Measurements from ENCODE around the gene RNASEH2A. TPM values are rescaled to one million over a fixed set of nuclear protein-coding genes. Genes with fewer than 3 reads are reported as not detected.
A peak's percentile ranks its signal among the peaks of the same experiment; 100 is the strongest.

Gene RNASEH2A
- total and polyA plus RNA-seq, 2 experiments from 2014 or later, result 16.9 to 32.3 TPM

- in situ Hi-C loops (cut with MboI), result no loop called here
- H4K20me1 ChIP-seq (ENCODE audit: insufficient read depth), result no peaks in the 10 kb centered on the region
- no peaks in the 10 kb centered on the region for H3K36me3 ChIP-seq (ENCODE audit: low read depth)
- no peak overlapping the region for H3K4me2 ChIP-seq (ENCODE audit: unreplicated experiment)
- TF ChIP-seq EZH2phosphoT487 (IDR thresholded peaks at IDR 0.05; ENCODE audit: insufficient read depth, low read depth) (no peak), EZH2 (IDR thresholded peaks at IDR 0.05; ENCODE audit: insufficient read depth, poor library complexity, severe bottlenecking) (no peak)
- H3K27ac ChIP-seq, result no peak overlapping the region
- 97 to 99% methylated on average over 16 of the region's 16 CpGs for WGBS, 2 experiments (ENCODE audit: low coverage in 1 of 2, low lambda C conversion rate in 2 of 2, missing lambda C conversion rate in 2 of 2)
- H3K4me1 ChIP-seq (ENCODE audit: insufficient read depth), result no peaks in the 10 kb centered on the region
- no peaks in the 10 kb centered on the region for H3F3A ChIP-seq (ENCODE audit: insufficient read depth)
- no peaks in the 10 kb centered on the region for H3K9me3 ChIP-seq (ENCODE audit: low read depth)
- no peaks in the 10 kb centered on the region for H3K79me2 ChIP-seq (ENCODE audit: insufficient read depth)
- H3K4me3 ChIP-seq, result no peak overlapping the region
- H3K9ac ChIP-seq, result no peak overlapping the region
- no peaks in the 10 kb centered on the region for H3K9me2 ChIP-seq (ENCODE audit: insufficient read depth)
- DNase-seq, result no peak
- H3K27me3 ChIP-seq (replicated peaks; ENCODE audit: insufficient read depth), result no peaks in the 10 kb centered on the region
- H2AFZ ChIP-seq, result no peak overlapping the region
Observed at GRCh38 chr19:12764698-12765097, 41.7 kb upstream of the RNASEH2A start.

DNA sequence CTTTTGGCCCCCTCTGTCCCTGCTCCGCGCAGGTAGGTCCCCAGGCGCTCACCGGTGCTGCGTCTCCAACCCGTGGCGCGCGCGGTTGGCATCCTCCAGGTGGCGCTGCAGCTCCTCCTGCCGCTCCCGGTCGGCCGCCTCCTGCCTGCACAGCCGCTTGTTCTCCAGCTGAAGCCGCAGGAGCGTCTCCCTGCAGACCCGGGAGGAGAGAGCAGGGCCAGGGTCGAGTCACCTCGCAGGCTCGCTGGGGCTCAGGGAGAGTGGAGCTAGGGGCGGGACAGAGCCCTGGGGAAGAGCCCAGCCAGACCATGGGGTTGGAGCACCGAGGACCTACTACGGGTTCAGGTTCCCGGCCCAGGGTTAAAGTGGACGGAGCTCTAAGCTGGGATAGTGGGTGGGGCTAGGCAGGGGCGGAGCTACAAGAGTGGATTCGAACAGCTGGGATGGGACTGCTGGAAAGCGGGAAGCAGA, 40.3 kb upstream of the RNASEH2A start:
- Histone ChIP-seq H2AFZ (peak overlapping the region; percentile 77; the same call in 1 of the 2 replicates), H3K4me1 (ENCODE audit: insufficient read depth) (no peaks in the 10 kb centered on the region), H3K9me3 (ENCODE audit: low read depth) (no peaks in the 10 kb centered on the region), H3K4me2 (ENCODE audit: unreplicated experiment) (peak overlapping the region; percentile 96), H3K9me2 (ENCODE audit: insufficient read depth) (no peaks in the 10 kb centered on the region), H3K36me3 (ENCODE audit: low read depth) (no peaks in the 10 kb centered on the region), H3K27ac (no peak overlapping the region), H3K4me3 (peak overlapping the region; percentile 75), H3K27me3 (replicated peaks; ENCODE audit: insufficient read depth) (no peaks in the 10 kb centered on the region), H3K9ac (0 out of 2 replicates have a peak overlapping the region, but pooled peaks have one; percentile 30), H4K20me1 (ENCODE audit: insufficient read depth) (no peaks in the 10 kb centered on the region), H3F3A (ENCODE audit: insufficient read depth) (no peaks in the 10 kb centered on the region), H3K79me2 (ENCODE audit: insufficient read depth) (no peaks in the 10 kb centered on the region)
- TF ChIP-seq EZH2 (IDR thresholded peaks at IDR 0.05; ENCODE audit: insufficient read depth, poor library complexity, severe bottlenecking) (no peak), EZH2phosphoT487 (IDR thresholded peaks at IDR 0.05; ENCODE audit: insufficient read depth, low read depth) (no peak)
- in situ Hi-C loops (cut with MboI), result no loop called here
- WGBS, 2 experiments (ENCODE audit: low coverage in 1 of 2, low lambda C conversion rate in 2 of 2, missing lambda C conversion rate in 2 of 2), result 38 to 49% methylated on average over 30 of the region's 30 CpGs
- peak; percentile 83 for DNase-seq

DNA sequence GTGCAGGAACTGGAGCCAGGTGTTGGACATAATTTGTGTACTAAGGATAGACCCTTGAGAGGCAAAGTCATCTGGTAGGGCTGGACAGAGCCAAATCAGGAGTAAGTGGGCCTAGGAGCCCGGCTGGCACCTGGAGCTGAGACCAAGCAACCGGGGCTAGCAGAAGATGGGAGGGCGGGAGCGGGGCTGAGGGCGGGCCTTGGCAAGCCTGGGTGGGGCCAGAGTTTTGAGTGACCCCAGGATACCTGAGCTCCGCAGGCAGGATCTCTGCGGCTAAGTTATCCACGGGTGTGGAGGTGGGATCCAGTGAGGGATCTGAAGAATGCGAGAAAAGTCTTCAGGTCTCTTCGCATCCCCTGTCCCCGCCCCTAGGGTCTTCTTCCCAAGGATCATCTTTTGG, 39.2 kb upstream of the RNASEH2A start:
- Histone ChIP-seq H3K9me2 (ENCODE audit: insufficient read depth) (no peaks in the 10 kb centered on the region), H3K36me3 (ENCODE audit: low read depth) (no peaks in the 10 kb centered on the region), H4K20me1 (ENCODE audit: insufficient read depth) (no peaks in the 10 kb centered on the region), H3K4me2 (ENCODE audit: unreplicated experiment) (no peak overlapping the region), H3K9ac (no peak overlapping the region), H3K9me3 (ENCODE audit: low read depth) (no peaks in the 10 kb centered on the region), H3K27me3 (replicated peaks; ENCODE audit: insufficient read depth) (no peaks in the 10 kb centered on the region), H3F3A (ENCODE audit: insufficient read depth) (no peaks in the 10 kb centered on the region), H3K79me2 (ENCODE audit: insufficient read depth) (no peaks in the 10 kb centered on the region), H2AFZ (no peak overlapping the region), H3K27ac (no peak overlapping the region), H3K4me3 (no peak overlapping the region), H3K4me1 (ENCODE audit: insufficient read depth) (no peaks in the 10 kb centered on the region)
- in situ Hi-C loops (cut with MboI), result no loop called here
- WGBS, 2 experiments (ENCODE audit: low coverage in 1 of 2, low lambda C conversion rate in 2 of 2, missing lambda C conversion rate in 2 of 2), result 81 to 88% methylated on average over 9 to 11 of the region's 11 CpGs
- DNase-seq, result no peak
- no peak for TF ChIP-seq EZH2 (IDR thresholded peaks at IDR 0.05; ENCODE audit: insufficient read depth, poor library complexity, severe bottlenecking)
- TF ChIP-seq EZH2phosphoT487 (IDR thresholded peaks at IDR 0.05; ENCODE audit: insufficient read depth, low read depth), result no peak

- H3K9me2 ChIP-seq (ENCODE audit: insufficient read depth), result no peaks in the 10 kb centered on the region
- H3K9ac ChIP-seq, result no peak overlapping the region
- no peaks in the 10 kb centered on the region for H3F3A ChIP-seq (ENCODE audit: insufficient read depth)
- in situ Hi-C loops (cut with MboI), result no loop called here
- no peaks in the 10 kb centered on the region for H4K20me1 ChIP-seq (ENCODE audit: insufficient read depth)
- 91 to 93% methylated on average over 15 of the region's 15 CpGs for WGBS, 2 experiments (ENCODE audit: low coverage in 1 of 2, low lambda C conversion rate in 2 of 2, missing lambda C conversion rate in 2 of 2)
- no peaks in the 10 kb centered on the region for H3K36me3 ChIP-seq (ENCODE audit: low read depth)
- no peak for DNase-seq
- no peak overlapping the region for H2AFZ ChIP-seq
- no peaks in the 10 kb centered on the region for H3K4me1 ChIP-seq (ENCODE audit: insufficient read depth)
- H3K9me3 ChIP-seq (ENCODE audit: low read depth), result no peaks in the 10 kb centered on the region
- TF ChIP-seq EZH2 (IDR thresholded peaks at IDR 0.05; ENCODE audit: insufficient read depth, poor library complexity, severe bottlenecking), result no peak
- TF ChIP-seq EZH2phosphoT487 (IDR thresholded peaks at IDR 0.05; ENCODE audit: insufficient read depth, low read depth), result no peak
- no peaks in the 10 kb centered on the region for H3K79me2 ChIP-seq (ENCODE audit: insufficient read depth)
- H3K4me2 ChIP-seq (ENCODE audit: unreplicated experiment), result no peak overlapping the region
- H3K27ac ChIP-seq, result no peak overlapping the region
- no peak overlapping the region for H3K4me3 ChIP-seq
- no peaks in the 10 kb centered on the region for H3K27me3 ChIP-seq (replicated peaks; ENCODE audit: insufficient read depth)
Observed at GRCh38 chr19:12767666-12768065, 38.7 kb upstream of the RNASEH2A start.

DNA sequence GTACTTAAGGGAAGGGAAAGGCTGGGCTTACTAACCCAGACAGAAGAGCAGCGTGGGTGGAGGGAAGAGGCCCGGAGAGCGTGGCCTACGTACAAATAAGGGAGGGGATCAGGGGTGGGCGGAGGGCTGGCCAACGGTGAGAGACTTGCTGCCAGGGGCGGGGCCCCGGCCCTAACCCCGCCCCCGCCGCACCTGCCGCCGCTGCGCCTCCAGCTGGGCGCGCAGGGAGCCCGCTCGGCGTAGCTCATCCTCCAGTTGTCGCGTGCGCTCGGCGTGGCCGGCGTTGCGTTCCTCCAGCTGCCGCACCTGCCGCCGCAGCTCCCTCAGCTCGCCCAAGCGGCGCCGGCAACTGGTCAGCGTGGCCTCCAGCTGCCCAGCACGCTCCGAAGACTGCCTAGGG, 36.7 kb upstream of the RNASEH2A start:
- Histone ChIP-seq H3K4me2 (ENCODE audit: unreplicated experiment) (no peak overlapping the region), H3K4me1 (ENCODE audit: insufficient read depth) (peaks cover 6% of the 10 kb centered on the region; the same call in 1 of the 2 replicates), H3F3A (ENCODE audit: insufficient read depth) (peaks cover 14% of the 10 kb centered on the region; the same call in 1 of the 2 replicates), H3K36me3 (ENCODE audit: low read depth) (no peaks in the 10 kb centered on the region), H4K20me1 (ENCODE audit: insufficient read depth) (no peaks in the 10 kb centered on the region), H2AFZ (no peak overlapping the region), H3K9me3 (ENCODE audit: low read depth) (no peaks in the 10 kb centered on the region), H3K9ac (no peak overlapping the region), H3K9me2 (ENCODE audit: insufficient read depth) (no peaks in the 10 kb centered on the region), H3K27me3 (replicated peaks; ENCODE audit: insufficient read depth) (no peaks in the 10 kb centered on the region), H3K79me2 (ENCODE audit: insufficient read depth) (no peaks in the 10 kb centered on the region), H3K4me3 (no peak overlapping the region), H3K27ac (no peak overlapping the region)
- 76 to 82% methylated on average over 22 to 37 of the region's 37 CpGs for WGBS, 2 experiments (ENCODE audit: low coverage in 1 of 2, low lambda C conversion rate in 2 of 2, missing lambda C conversion rate in 2 of 2)
- in situ Hi-C loops (cut with MboI), result no loop called here
- no peak for TF ChIP-seq EZH2phosphoT487 (IDR thresholded peaks at IDR 0.05; ENCODE audit: insufficient read depth, low read depth)
- no peak for TF ChIP-seq EZH2 (IDR thresholded peaks at IDR 0.05; ENCODE audit: insufficient read depth, poor library complexity, severe bottlenecking)
- no peak for DNase-seq
